Fibroblast of lung (primary cell): ENCODE measurements around the gene BRD7.

ENCODE experiments used
- CTCF ChIP-seq, 2 donors: IDR thresholded peaks in 1 of 2; conservative IDR thresholded peaks in 1 of 2; 1 replicate in 1 of 2; 2 replicates in 1 of 2; pipeline ENCODE4 v1.5.1; 2011 to 2012; ENCODE audit warnings: low read length in 2 of 2, control low read depth in 1 of 2, inconsistent platforms in 1 of 2, low read depth in 1 of 2, mild to moderate bottlenecking in 1 of 2
- EZH2 ChIP-seq: IDR thresholded peaks from 2 replicates; pipeline ENCODE4 v1.5.1; 2012; ENCODE audit warnings: low read length, control low read depth, mild to moderate bottlenecking; ENCODE audit errors: missing control alignments

DNA sequence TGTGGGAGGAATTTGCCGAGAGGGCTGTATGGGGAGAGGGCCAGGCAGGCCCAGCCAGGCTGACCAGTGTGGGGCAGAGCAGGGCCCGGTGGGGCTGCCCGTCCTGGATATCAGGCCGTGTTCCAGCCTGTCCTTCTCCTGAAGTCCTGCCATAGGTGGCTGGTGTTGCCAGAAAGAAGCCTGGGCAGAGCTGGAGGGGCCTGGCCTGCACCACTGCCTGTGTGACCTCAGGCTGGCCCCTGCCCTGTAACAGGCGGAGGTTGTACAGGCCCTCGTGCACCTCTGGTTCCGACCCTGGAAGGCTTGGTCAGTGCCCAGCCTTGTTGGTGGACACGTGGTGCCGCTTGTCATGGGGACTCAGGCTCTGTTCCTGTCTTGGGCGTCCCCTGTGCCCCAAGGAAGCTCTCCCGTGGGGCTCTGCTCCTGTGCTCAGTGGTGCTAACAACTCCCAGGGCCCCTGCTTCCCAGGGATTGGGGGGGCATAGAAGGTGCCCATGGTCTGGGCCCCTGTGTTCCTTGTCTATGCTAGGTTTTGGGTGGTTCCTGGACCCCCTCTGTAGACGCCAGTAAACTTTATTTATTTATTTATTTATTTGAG lies 69.2 kb downstream of the BRD7 start:
- no peak for TF ChIP-seq CTCF (conservative IDR thresholded peaks at IDR 0.05 in 1 of 2, IDR thresholded peaks at IDR 0.05 in 1 of 2; ENCODE audit: low read depth in 1 of 2, low read length in 2 of 2)
- TF ChIP-seq EZH2, result no peak
